Neutrophil (primary cell): ENCODE data around the gene MRPL46.

Experiments
- H3K27ac ChIP-seq: fragments of 200-600 bp; sonication (generic); 2 replicates; pipeline ENCODE4 v1.5.1; 2016; ENCODE audit warnings: mild to moderate bottlenecking, moderate library complexity
- H3K27me3 ChIP-seq: fragments of 200-600 bp; sonication (generic); 2 replicates; pipeline ENCODE4 v1.6.0; 2016; ENCODE audit warnings: mild to moderate bottlenecking
- H3K36me3 ChIP-seq: fragments of 200-600 bp; sonication (generic); 2 replicates; pipeline ENCODE4 v1.5.1; 2017
- H3K4me1 ChIP-seq, 2 experiments: fragments of 200-600 bp in 1 of 2; sonication (generic) in 1 of 2; 1 replicate in 1 of 2; 2 replicates in 1 of 2; pipeline versions ENCODE4 v1.5.1 to v1.6.1; 2013 to 2016; ENCODE audit warnings: low read depth in 1 of 2, low read length in 1 of 2, mild to moderate bottlenecking in 1 of 2, moderate library complexity in 1 of 2; ENCODE audit not compliant: control insufficient read depth in 1 of 2, insufficient read depth in 1 of 2
- H3K4me3 ChIP-seq, 2 experiments: fragments of 200-600 bp in 1 of 2; sonication (generic) in 1 of 2; 1 replicate in 1 of 2; 2 replicates in 1 of 2; pipeline ENCODE4 v1.5.1; 2013 to 2016; ENCODE audit warnings: low read depth in 1 of 2, low read length in 1 of 2, mild to moderate bottlenecking in 1 of 2, moderate library complexity in 1 of 2
- H3K9me3 ChIP-seq: fragments of 200-600 bp; sonication (generic); 2 replicates; pipeline ENCODE4 v1.5.1; 2016
- TF ChIP-seq, protein P1 (sequence below): fragments of 200-600 bp; sonication (generic); IDR thresholded peaks from 2 replicates; pipeline ENCODE4 v1.5.1; 2016; ENCODE audit warnings: antibody characterized with exemption

The MRPL46 gene

DNA sequence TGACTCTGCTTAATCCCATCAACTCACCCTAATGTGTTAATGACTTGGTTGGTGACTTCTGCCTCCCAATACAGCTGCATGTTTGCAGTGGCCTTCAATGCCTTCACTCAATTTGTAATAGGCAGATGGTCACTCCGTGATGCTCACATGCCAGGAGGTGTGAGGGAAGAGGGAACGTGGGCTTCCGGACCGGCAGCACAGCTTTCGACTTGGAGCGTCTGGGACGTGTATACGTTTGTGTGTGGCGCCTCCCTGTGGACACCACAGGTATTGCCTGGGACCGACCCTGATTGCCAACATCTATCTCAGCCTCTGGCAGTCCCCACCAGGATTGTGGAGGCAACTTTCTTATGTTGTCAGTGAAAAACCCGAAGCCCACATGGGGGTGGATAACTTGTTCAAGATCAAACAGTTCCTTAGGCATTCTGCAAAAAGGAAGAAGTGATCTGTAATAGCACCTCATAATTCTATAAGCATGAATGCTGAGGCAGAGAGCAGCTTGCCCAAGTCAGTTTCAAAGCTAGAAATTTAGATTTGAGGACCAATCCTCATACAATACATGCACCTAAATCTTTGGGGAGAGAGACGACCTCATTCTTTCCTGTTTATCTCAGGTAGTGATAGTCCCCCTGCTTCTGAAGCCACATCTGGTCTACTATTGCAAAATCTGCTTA is 16.9 kb downstream of the MRPL46 start:
- TF ChIP-seq, protein P1, sequence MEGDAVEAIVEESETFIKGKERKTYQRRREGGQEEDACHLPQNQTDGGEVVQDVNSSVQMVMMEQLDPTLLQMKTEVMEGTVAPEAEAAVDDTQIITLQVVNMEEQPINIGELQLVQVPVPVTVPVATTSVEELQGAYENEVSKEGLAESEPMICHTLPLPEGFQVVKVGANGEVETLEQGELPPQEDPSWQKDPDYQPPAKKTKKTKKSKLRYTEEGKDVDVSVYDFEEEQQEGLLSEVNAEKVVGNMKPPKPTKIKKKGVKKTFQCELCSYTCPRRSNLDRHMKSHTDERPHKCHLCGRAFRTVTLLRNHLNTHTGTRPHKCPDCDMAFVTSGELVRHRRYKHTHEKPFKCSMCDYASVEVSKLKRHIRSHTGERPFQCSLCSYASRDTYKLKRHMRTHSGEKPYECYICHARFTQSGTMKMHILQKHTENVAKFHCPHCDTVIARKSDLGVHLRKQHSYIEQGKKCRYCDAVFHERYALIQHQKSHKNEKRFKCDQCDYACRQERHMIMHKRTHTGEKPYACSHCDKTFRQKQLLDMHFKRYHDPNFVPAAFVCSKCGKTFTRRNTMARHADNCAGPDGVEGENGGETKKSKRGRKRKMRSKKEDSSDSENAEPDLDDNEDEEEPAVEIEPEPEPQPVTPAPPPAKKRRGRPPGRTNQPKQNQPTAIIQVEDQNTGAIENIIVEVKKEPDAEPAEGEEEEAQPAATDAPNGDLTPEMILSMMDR = peak; percentile 61
- H3K27ac ChIP-seq = no peak overlapping the region
- no peaks in the 10 kb centered on the region for H3K4me1 ChIP-seq
- H3K9me3 ChIP-seq = no peaks in the 10 kb centered on the region
- no peaks in the 10 kb centered on the region for H3K36me3 ChIP-seq
- no peak overlapping the region for H3K4me3 ChIP-seq
- H3K27me3 ChIP-seq = peaks cover 14% of the 10 kb centered on the region

DNA sequence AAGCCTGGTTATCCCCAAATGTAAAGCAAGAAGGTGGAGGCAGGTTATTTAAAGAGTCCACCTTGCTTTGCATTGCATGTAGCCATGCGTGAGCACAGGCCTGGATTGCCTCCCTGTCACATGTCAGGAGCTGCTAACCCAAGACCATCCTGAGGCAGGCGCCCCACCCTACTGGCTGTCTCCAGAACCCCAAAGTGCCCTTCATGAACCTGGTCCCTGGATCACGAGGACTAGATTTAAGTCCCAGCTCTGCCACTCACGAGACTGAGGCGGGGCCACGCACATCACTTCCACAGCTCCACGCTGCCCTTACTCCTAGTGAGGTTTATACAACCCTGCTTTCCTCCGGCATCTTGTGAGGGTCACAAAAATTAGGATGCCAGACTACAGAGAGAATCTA is 17.6 kb downstream of the MRPL46 start:
- TF ChIP-seq, protein P1 = no peak
- H3K36me3 ChIP-seq = no peaks in the 10 kb centered on the region
- H3K9me3 ChIP-seq = no peaks in the 10 kb centered on the region
- no peaks in the 10 kb centered on the region for H3K4me1 ChIP-seq
- no peak overlapping the region for H3K27ac ChIP-seq
- H3K4me3 ChIP-seq = no peak overlapping the region
- peaks cover 14% of the 10 kb centered on the region for H3K27me3 ChIP-seq

DNA sequence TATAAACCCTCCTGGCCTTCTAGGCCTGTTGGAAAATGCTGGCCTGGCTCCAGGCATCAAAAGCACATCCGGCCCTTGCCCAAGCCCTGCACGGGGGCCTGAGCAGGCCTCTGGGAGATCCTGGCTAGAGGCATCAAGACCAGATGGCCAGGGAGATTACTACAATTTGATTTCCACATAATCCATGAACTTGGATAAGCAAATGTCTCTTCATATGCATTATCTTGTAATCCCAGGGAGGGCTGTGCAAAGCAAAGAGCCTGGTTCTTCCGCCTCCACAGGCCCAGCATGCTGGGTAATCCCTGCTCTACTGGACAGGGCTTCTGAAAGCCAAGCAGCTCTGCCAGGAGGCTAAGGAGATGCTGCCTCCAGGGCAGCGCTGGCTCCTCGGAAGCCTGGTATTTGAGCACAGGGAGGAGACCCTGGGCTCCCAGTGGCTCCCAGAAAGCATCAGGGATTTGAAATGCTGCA is 18.2 kb downstream of the MRPL46 start:
- TF ChIP-seq, protein P1 = no peak
- H3K4me1 ChIP-seq = no peaks in the 10 kb centered on the region
- H3K36me3 ChIP-seq = no peaks in the 10 kb centered on the region
- peaks cover 14% of the 10 kb centered on the region for H3K27me3 ChIP-seq
- no peaks in the 10 kb centered on the region for H3K9me3 ChIP-seq
- H3K4me3 ChIP-seq = no peak overlapping the region
- no peak overlapping the region for H3K27ac ChIP-seq

DNA sequence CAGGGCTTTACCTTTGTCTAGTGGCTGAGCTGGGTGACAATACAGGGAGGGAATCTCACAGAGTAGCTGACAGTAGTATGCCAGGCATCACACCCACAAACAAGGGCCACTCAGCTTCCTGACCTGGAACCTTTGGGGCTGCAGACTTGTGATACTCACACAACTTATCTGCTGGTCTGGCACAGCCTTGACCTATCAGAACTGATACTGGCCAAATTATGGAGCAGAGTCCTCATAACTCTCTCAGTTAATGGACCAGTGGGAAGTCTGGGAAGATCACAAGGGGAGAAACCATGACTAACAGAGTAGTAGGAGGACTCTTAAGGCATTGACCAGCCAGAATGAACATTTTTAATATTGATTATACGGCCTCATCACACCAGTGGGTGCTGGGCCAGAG is 19.4 kb downstream of the MRPL46 start:
- Histone ChIP-seq H3K9me3 (no peaks in the 10 kb centered on the region), H3K36me3 (no peaks in the 10 kb centered on the region), H3K27me3 (peaks cover 16% of the 10 kb centered on the region), H3K4me3 (no peak overlapping the region), H3K27ac (no peak overlapping the region), H3K4me1 (no peaks in the 10 kb centered on the region)
- TF ChIP-seq, protein P1 = no peak

DNA sequence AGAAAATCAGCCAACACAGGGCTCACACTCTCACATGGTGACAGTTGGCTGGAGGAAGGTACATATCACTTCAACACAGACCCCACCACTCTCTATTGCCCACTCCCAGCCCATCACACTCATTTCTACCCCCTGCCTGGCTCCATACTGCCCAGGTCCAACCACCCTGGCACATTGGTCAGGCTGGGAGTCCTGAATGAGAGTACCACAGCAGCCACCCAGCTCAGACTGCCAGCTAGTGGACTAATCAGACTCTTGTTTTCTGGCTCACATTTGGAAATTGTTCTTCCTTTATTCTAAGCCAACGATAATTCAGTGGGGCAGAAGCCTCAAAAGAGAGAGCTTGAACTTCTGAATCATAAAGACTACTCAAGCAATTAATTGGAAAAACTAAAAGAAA is 20.0 kb downstream of the MRPL46 start:
- Histone ChIP-seq H3K4me3 (no peak overlapping the region), H3K9me3 (no peaks in the 10 kb centered on the region), H3K36me3 (no peaks in the 10 kb centered on the region), H3K4me1 (no peaks in the 10 kb centered on the region), H3K27ac (no peak overlapping the region), H3K27me3 (peaks cover 21% of the 10 kb centered on the region)
- TF ChIP-seq, protein P1 = no peak
